ENCODE measurements around the gene KBTBD13. TPM values are rescaled to one million over a fixed set of nuclear protein-coding genes. Genes with fewer than 3 reads are reported as not detected.

KBTBD13 gene
- polyA plus RNA-seq = not detected in 2 replicates

GRCh38 chr15:65076486-65077290, at the start of gene KBTBD13:
Gene KBTBD13 (plus strand): TSS chr15:65076746. CDS start chr15:65076816, 70 bp downstream.

GRCh38 chr15:65028921-65029735, 47.4 kb upstream of the KBTBD13 start, which contains the start of gene MTFMT:
Gene MTFMT (minus strand): TSS chr15:65029639. CDS start chr15:65029613, 26 bp downstream.

GRCh38 chr15:65044724-65045481, 31.6 kb upstream of the KBTBD13 start, which contains the start of gene SLC51B:
Gene SLC51B (plus strand): TSS chr15:65045387. CDS start chr15:65050005, 4,618 bp downstream.

GRCh38 chr15:65067645-65068402, 8.7 kb upstream of the KBTBD13 start, which contains the start of gene RASL12:
Gene RASL12 (minus strand): TSS chr15:65067991. CDS start chr15:65067835, 156 bp downstream.

GRCh38 chr15:65115086-65115485, 38.5 kb downstream of the KBTBD13 start, which contains the start of gene UBAP1L:
Gene UBAP1L (minus strand): TSS chr15:65115200. CDS start chr15:65106215, 8,985 bp downstream.

Other genes with a start within 250 kb of the KBTBD13 start
- gene PLEKHO2, start 234.8 kb upstream of the KBTBD13 start, polyA plus RNA-seq = 0.57 and 0.93 TPM in 2 replicates
- gene ANKDD1A, start 164.8 kb upstream of the KBTBD13 start, polyA plus RNA-seq = 6.2 and 13.6 TPM in 2 replicates
- gene SPG21, start 86.8 kb upstream of the KBTBD13 start, polyA plus RNA-seq = 90.9 and 93.8 TPM in 2 replicates
- 7.0 and 8.0 TPM in 2 replicates for gene MTFMT, start 47.1 kb upstream of the KBTBD13 start, polyA plus RNA-seq
- not detected in 2 replicates for gene SLC51B, start 31.4 kb upstream of the KBTBD13 start, polyA plus RNA-seq
- gene RASL12, start 8.8 kb upstream of the KBTBD13 start, polyA plus RNA-seq = not detected in 2 replicates
- 2.3 and 2.7 TPM in 2 replicates for gene UBAP1L, start 38.5 kb downstream of the KBTBD13 start, polyA plus RNA-seq
- 7.5 and 9.9 TPM in 2 replicates for gene PDCD7, start 57.1 kb downstream of the KBTBD13 start, polyA plus RNA-seq
- gene CLPX, start 108.6 kb downstream of the KBTBD13 start, polyA plus RNA-seq = 22.3 and 27.2 TPM in 2 replicates
- gene CILP, start 134.7 kb downstream of the KBTBD13 start, polyA plus RNA-seq = not detected in 2 replicates
- 1.7 TPM in 2 replicates for gene PARP16, start 210.1 kb downstream of the KBTBD13 start, polyA plus RNA-seq
- gene RNU5A-1, start 219.3 kb downstream of the KBTBD13 start, polyA plus RNA-seq = not detected in 2 replicates
- gene RNU5B-1, start 227.9 kb downstream of the KBTBD13 start, polyA plus RNA-seq = not detected in 2 replicates

Measured in Purkinje cell (primary cell).